Activated CD4-positive, alpha-beta memory T cell treated with anti-CD3 and anti-CD28 coated beads, Interleukin-2, amount 10 ng/mL, durations not matched to agents 7 days and 5 days (primary cell): ENCODE measurements around the gene RPP21. TPM values are rescaled to one million over a fixed set of nuclear protein-coding genes. Genes with fewer than 3 reads are reported as not detected.
"Not testable (repeated sequence)": the region's sequence is repeated elsewhere in the genome, so short reads cannot be mapped to it uniquely, and the experiment has no call there.

Experiments used
- CTCF ChIA-PET: fragments of 350-600 bp; sonication (Branson Sonifier 250); formaldehyde crosslinking; loops from one replicate; lab custom pipeline; 2021; ENCODE audit warnings: antibody characterized with exemption, inconsistent platforms; lab: Charles Lee
- POLR2A ChIA-PET: fragments of 350-600 bp; sonication (Branson Sonifier 250); formaldehyde crosslinking; loops from one replicate; lab custom pipeline; 2021; ENCODE audit warnings: antibody characterized with exemption; lab: Charles Lee
- DNase-seq: peaks from one replicate; pipeline ENCODE4 v3.0.0-alpha.2; 2020
- H3K27ac Mint-ChIP-seq: one replicate; pipeline ENCODE4 v1.8.0; 2021; ENCODE audit warnings: mild to moderate bottlenecking, mixed read lengths
- H3K27me3 Mint-ChIP-seq: one replicate; pipeline ENCODE4 v1.8.0; 2021; ENCODE audit warnings: mixed read lengths
- H3K36me3 Mint-ChIP-seq: one replicate; pipeline ENCODE4 v1.8.0; 2021; ENCODE audit warnings: low read depth, mixed read lengths
- H3K4me1 Mint-ChIP-seq: one replicate; pipeline ENCODE4 v1.8.0; 2021; ENCODE audit warnings: mixed read lengths
- H3K4me3 Mint-ChIP-seq: one replicate; pipeline ENCODE4 v1.8.0; 2021; ENCODE audit warnings: mild to moderate bottlenecking, mixed read lengths
- H3K9me3 Mint-ChIP-seq: one replicate; pipeline ENCODE4 v1.8.0; 2021; ENCODE audit warnings: mixed read lengths
- total RNA-seq, 2 experiments: library from RNA; stranded (reverse); gene quantifications; one replicate each; pipeline ENCODE4 v1.2.3, GENCODE V29; 2021

Gene RPP21
- total RNA-seq, 2 experiments from 2014 or later: 34.2 to 35.7 TPM

DNA sequence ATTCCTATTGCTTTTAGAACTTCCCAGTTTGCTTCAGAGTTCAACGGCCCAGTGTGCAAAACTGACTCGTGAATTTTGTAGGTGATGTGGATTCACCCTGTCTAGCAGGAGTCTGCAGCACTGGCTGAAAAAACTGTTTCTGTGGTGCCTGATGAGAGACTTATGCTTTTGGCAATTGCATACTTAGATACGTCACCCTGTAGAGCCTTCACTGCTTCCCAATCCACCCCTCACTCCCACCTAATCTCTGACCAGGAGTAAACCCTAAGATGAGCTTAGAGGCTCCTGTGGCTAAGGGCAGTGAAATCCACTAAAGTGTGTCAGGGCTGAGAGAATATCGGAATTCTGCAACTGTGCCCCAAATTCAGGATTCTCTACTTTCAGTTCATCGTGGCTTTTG is 14.3 kb downstream of the RPP21 start:
- H3K4me1 Mint-ChIP-seq: peaks cover 6% of the 10 kb centered on the region
- H3K27ac Mint-ChIP-seq: no peak overlapping the region
- no peaks in the 10 kb centered on the region for H3K9me3 Mint-ChIP-seq
- H3K36me3 Mint-ChIP-seq: no peaks in the 10 kb centered on the region
- DNase-seq: no peak
- peaks cover 79% of the 10 kb centered on the region for H3K27me3 Mint-ChIP-seq
- CTCF ChIA-PET: interaction anchor here (0.9 to 1.9 kb wide), 9 partner anchors 12 to 256 kb away, joined by 3 to 10 read pairs (median 4); no protein-coding TSS in a partner anchor
- H3K4me3 Mint-ChIP-seq: no peak overlapping the region
- POLR2A ChIA-PET: no interaction called here

DNA sequence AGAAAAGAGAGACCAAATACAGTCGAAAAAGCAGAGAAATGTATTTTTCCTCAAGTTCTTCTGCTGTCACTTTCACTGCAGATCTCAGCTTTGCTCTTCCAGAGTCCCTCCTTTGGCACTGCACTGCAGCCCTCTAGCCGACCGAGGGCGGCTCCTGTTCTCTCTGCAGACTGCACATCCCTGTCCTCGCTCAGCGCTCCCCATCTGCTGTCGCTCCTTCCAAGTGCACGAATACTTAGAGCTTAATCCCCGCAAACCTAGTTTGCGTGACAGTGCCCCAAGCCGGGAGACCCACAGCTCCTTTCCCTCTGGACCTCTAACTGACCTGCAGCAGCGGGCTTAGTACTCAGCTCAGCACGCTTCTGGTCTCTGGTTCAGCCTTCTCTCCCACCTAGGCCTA is 15.2 kb downstream of the RPP21 start:
- Mint-ChIP-seq H3K36me3 (no peaks in the 10 kb centered on the region), H3K4me1 (peaks cover 6% of the 10 kb centered on the region), H3K4me3 (no peak overlapping the region), H3K9me3 (no peaks in the 10 kb centered on the region), H3K27ac (no peak overlapping the region), H3K27me3 (peaks cover 77% of the 10 kb centered on the region)
- ChIA-PET POLR2A (no interaction called here), CTCF (interaction anchor here (0.9 to 1.0 kb wide), 2 partner anchors 141 to 255 kb away, joined by 3 to 10 read pairs; no protein-coding TSS in a partner anchor)
- DNase-seq: no peak

DNA sequence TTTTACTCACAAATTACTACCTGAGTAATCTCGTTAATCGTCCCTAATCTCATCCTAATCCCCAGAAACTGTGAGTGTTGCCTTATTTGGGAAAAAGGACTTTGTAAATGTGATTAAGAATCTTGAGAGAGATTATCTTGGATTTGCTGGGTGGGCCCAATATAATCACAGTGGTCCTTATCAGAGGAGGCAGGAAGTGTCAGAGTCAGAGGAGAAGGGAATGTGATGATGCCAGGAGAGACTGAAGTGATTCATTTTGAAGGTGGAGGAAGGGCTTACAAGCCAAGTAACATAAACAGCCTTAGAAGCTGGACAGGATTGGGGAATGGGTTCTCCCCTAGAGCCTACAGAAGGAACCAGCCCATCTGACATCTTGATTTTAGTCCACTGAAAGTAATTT is 16.7 kb downstream of the RPP21 start:
- H3K27ac Mint-ChIP-seq: no peak overlapping the region
- no peaks in the 10 kb centered on the region for H3K9me3 Mint-ChIP-seq
- CTCF ChIA-PET: no interaction called here
- POLR2A ChIA-PET: no interaction called here
- no peak overlapping the region for H3K4me3 Mint-ChIP-seq
- no peak for DNase-seq
- H3K36me3 Mint-ChIP-seq: no peaks in the 10 kb centered on the region
- H3K4me1 Mint-ChIP-seq: peaks cover 6% of the 10 kb centered on the region
- peaks cover 85% of the 10 kb centered on the region for H3K27me3 Mint-ChIP-seq

DNA sequence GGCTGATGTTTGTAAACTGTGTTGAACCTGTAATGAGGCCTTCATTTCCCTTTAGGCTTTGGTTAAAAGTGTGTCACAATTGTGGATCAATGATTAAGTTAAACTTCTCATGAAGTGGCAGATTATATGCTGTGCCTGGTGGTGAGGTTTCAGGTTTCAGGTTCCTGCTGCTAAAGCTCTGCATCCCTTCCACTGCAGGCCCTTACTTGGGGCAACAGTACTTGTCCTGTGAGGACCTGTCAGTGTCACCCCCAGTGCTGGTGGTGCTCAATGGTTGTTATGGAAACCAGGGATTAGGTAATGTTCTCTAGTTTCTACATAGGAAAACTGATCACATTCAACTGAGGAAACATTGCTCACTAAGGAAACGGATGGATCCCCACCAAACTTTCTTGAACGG is 18.5 kb downstream of the RPP21 start:
- Mint-ChIP-seq H3K9me3 (no peaks in the 10 kb centered on the region), H3K4me3 (no peak overlapping the region), H3K36me3 (no peaks in the 10 kb centered on the region), H3K4me1 (no peaks in the 10 kb centered on the region), H3K27me3 (peaks cover 77% of the 10 kb centered on the region), H3K27ac (no peak overlapping the region)
- ChIA-PET CTCF (no interaction called here), POLR2A (no interaction called here)
- DNase-seq: no peak

DNA sequence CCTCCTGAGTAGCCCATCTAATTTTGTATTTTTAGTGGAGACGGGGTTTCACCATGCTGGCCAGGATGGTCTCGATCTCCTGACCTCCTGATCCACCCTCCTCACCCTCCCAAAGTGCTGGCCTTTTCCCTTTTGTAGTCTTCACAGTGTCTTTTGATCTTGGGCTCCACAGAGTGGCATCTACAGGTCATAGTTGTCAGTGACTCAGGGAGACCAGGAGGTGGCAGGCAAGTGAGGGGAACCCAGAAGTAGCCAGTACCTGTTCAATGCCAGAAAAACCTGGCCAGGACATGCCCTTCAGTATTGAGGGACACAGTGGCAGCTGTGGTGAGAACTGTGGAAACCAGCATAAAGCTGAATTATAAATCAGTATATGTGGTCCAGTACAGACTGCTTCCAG is 19.6 kb downstream of the RPP21 start:
- no peaks in the 10 kb centered on the region for H3K9me3 Mint-ChIP-seq
- DNase-seq: no peak
- no peaks in the 10 kb centered on the region for H3K4me1 Mint-ChIP-seq
- CTCF ChIA-PET: no interaction called here
- no peak overlapping the region for H3K4me3 Mint-ChIP-seq
- POLR2A ChIA-PET: no interaction called here
- no peaks in the 10 kb centered on the region for H3K36me3 Mint-ChIP-seq
- no peak overlapping the region for H3K27ac Mint-ChIP-seq
- peaks cover 82% of the 10 kb centered on the region for H3K27me3 Mint-ChIP-seq

DNA sequence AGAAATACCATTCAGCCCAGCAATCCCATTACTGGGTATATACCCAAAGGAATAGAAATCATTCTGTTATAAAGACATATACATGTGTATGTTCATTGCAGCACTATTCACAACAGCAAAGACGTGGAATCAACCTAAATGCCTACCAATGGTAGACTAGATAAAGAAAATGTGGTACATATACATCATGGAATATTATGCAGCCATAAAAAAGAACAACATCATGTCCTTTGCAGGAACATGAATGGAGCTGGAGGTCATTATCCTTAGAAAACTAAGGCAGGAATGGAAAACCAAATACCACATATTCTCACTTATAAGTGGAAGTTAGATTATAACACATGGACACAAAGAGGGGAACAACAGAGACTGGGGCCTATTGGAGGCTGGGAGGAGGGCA is 24.3 kb downstream of the RPP21 start:
- not testable (repeated sequence) for H3K4me3 Mint-ChIP-seq

DNA sequence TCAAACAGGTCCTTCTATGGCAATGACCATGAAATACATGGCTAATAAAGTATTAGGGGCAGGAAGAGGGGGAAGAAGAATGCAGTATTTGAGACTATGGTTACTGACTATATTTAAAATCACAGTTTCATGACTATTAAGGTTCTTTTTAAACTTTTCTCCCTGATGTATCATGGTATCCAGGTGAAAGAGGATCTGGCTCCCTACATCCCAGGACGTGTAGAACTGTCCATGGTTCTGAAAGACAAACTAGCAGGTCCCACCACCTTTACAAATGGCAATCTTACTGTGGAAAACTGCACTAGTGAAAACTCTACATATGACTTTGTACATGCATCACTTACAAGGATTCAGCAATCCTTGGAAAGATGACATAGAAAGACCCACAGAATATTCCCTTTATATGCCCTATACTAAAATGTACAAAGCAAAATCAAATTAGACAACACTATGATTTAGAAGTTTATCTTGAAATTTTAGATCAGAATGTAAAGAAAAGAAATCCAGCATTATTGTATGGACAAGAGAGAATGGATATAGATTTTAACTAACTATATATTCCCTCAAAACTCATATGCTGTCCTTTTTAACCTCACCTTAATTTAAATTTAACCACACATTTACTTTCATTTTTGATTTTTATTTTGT is 33.5 kb downstream of the RPP21 start:
- Mint-ChIP-seq H3K9me3 (no peaks in the 10 kb centered on the region), H3K4me1 (no peaks in the 10 kb centered on the region), H3K27ac (no peak overlapping the region), H3K27me3 (peaks cover 65% of the 10 kb centered on the region), H3K36me3 (no peaks in the 10 kb centered on the region), H3K4me3 (no peak overlapping the region)
- DNase-seq: no peak
- ChIA-PET CTCF (no interaction called here), POLR2A (no interaction called here)

More for the DNA sequence above, 24.3 kb downstream of the RPP21 start:
- CTCF ChIA-PET, H3K36me3 Mint-ChIP-seq, H3K9me3 Mint-ChIP-seq, DNase-seq, H3K4me1 Mint-ChIP-seq, H3K27ac Mint-ChIP-seq, POLR2A ChIA-PET: not testable (repeated sequence)
- H3K27me3 Mint-ChIP-seq: peaks cover 53% of the 10 kb centered on the region

DNA sequence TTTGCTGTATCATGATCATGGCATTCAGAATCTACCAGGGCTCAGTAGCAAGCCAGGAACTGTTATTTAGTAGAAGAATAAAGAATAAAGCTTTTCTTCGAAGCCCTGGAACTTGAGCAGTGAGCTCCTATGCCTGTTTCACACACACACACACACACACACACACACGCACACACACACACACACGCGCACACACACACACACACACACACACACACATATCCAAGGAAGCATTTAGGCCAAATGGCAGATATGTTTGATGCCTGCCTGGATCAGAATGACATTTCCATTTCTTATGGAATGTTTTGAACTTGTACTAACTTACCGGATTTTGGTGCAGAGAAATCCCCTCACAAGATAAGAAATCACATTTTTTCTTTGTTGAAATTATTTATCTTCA is 35.5 kb downstream of the RPP21 start:
- H3K4me3 Mint-ChIP-seq: no peak overlapping the region
- DNase-seq: no peak
- CTCF ChIA-PET: no interaction called here
- POLR2A ChIA-PET: no interaction called here
- no peaks in the 10 kb centered on the region for H3K4me1 Mint-ChIP-seq
- H3K27me3 Mint-ChIP-seq: peaks cover 70% of the 10 kb centered on the region
- no peaks in the 10 kb centered on the region for H3K36me3 Mint-ChIP-seq
- no peak overlapping the region for H3K27ac Mint-ChIP-seq
- H3K9me3 Mint-ChIP-seq: no peaks in the 10 kb centered on the region

DNA sequence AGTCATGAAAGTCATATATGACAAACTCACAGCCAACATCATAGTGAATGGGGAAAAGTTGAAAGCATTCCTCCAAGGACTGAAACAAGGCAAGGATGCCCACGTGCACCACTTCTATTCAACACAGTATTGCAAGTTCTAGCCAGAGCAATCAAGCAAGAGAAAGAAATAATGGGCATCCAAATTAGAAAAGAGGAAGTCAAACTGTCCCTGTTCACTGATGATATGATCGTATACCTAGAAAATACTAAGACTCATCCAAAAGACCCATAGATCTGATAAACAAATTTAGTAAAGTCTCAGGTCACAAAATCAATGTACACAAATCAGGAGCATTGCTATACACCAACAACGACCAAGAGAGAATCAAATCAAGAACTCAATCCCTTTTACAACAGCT is 41.2 kb downstream of the RPP21 start:
- no peaks in the 10 kb centered on the region for H3K4me1 Mint-ChIP-seq
- no peaks in the 10 kb centered on the region for H3K36me3 Mint-ChIP-seq
- DNase-seq: no peak
- POLR2A ChIA-PET: no interaction called here
- no peak overlapping the region for H3K27ac Mint-ChIP-seq
- peaks cover 84% of the 10 kb centered on the region for H3K27me3 Mint-ChIP-seq
- no peak overlapping the region for H3K4me3 Mint-ChIP-seq
- no peaks in the 10 kb centered on the region for H3K9me3 Mint-ChIP-seq
- CTCF ChIA-PET: no interaction called here

DNA sequence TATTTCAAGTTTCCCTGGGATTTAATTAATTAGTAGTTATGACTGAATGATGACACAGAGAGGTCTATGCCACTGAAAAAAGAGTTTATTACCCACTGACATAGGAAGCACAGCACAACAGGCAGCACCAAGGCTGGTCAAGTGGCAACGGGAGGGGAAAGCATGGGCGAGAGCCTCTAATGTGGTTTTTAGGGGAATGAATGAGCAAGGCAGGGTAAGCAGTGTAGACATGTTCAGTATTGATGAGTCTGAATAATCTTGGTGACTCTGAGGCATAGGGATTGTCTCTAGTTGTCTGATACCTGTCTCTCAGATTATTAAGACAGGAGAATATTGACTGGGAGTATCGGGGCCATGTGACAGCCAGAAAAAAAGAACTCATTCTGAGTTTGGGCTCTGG is 46.3 kb downstream of the RPP21 start:
- ChIA-PET POLR2A (no interaction called here), CTCF (no interaction called here)
- peaks cover 79% of the 10 kb centered on the region for H3K27me3 Mint-ChIP-seq

DNA sequence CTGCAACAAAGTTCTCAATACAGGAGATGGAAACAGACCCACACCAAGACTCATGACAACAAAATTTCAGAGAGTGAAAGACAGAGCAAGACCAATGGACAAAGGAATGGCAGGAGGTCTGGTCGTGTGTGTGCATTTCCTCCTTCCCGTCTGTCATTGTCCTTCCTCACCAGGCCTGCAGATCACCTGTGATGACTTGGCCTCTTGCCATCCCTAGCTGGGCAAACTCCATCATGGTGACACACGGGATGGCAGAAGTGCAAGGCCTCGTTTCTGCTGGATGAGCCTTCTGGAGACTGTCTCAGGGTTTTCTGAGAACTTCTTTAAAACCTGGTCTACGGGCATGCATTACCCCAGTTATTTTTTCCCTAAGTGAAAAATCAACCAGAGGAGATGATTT is 49.2 kb downstream of the RPP21 start:
- Mint-ChIP-seq H3K27me3 (peaks cover 70% of the 10 kb centered on the region), H3K4me3 (no peak overlapping the region), H3K9me3 (no peaks in the 10 kb centered on the region), H3K4me1 (peaks cover 2% of the 10 kb centered on the region), H3K36me3 (no peaks in the 10 kb centered on the region), H3K27ac (no peak overlapping the region)
- POLR2A ChIA-PET: no interaction called here
- no peak for DNase-seq
- CTCF ChIA-PET: no interaction called here

More for the DNA sequence above, 46.3 kb downstream of the RPP21 start:
- Mint-ChIP-seq H3K9me3 (no peaks in the 10 kb centered on the region), H3K4me3 (no peak overlapping the region), H3K27ac (no peak overlapping the region), H3K36me3 (no peaks in the 10 kb centered on the region), H3K4me1 (no peaks in the 10 kb centered on the region)
- no peak for DNase-seq

Other genes with a start within 250 kb of the RPP21 start
- gene TRIM31, start 232.1 kb upstream of the RPP21 start, total RNA-seq: not detected
- gene TRIM40, start 209.0 kb upstream of the RPP21 start, total RNA-seq: not detected
- gene TRIM10, start 183.9 kb upstream of the RPP21 start, total RNA-seq: under 1 TPM in 1 of 2 experiments, not detected in 1; 0.08 TPM
- not detected for gene TRIM15, start 181.6 kb upstream of the RPP21 start, total RNA-seq
- 10 to 100 TPM; 91.1 to 91.5 TPM for gene TRIM26, start 131.8 kb upstream of the RPP21 start, total RNA-seq
- 10 to 100 TPM; 15.1 to 15.6 TPM for gene TRIM39, start 18.2 kb upstream of the RPP21 start, total RNA-seq
- 100 to 1,000 TPM; 757 to 767 TPM for gene HLA-E, start 144.4 kb downstream of the RPP21 start, total RNA-seq
- 10 to 100 TPM; 62.1 to 70.8 TPM for gene GNL1, start 211.3 kb downstream of the RPP21 start, total RNA-seq
- gene PRR3, start 212.1 kb downstream of the RPP21 start, total RNA-seq: 10 to 100 TPM; 15.3 TPM
- gene ABCF1, start 226.3 kb downstream of the RPP21 start, total RNA-seq: 10 to 100 TPM; 64.3 to 65.2 TPM